Measurements from ENCODE around the gene SLC1A5.
"Not testable (repeated sequence)": the region's sequence is repeated elsewhere in the genome, so short reads cannot be mapped to it uniquely, and the experiment has no call there.

SLC1A5 gene

GRCh38 chr19:46772170-46773017 is 16.0 kb downstream of the SLC1A5 start:
- in situ Hi-C loops (cut with MboI; ENCODE audit: low sequenced_read_pairs): loop anchor here (5.0 kb wide), 1 partner anchor 70 kb away; no protein-coding TSS in a partner anchor

GRCh38 chr19:46768746-46769145 is 19.6 kb downstream of the SLC1A5 start:
- in situ Hi-C loops (cut with MboI; ENCODE audit: low sequenced_read_pairs): not testable (repeated sequence)

DNA sequence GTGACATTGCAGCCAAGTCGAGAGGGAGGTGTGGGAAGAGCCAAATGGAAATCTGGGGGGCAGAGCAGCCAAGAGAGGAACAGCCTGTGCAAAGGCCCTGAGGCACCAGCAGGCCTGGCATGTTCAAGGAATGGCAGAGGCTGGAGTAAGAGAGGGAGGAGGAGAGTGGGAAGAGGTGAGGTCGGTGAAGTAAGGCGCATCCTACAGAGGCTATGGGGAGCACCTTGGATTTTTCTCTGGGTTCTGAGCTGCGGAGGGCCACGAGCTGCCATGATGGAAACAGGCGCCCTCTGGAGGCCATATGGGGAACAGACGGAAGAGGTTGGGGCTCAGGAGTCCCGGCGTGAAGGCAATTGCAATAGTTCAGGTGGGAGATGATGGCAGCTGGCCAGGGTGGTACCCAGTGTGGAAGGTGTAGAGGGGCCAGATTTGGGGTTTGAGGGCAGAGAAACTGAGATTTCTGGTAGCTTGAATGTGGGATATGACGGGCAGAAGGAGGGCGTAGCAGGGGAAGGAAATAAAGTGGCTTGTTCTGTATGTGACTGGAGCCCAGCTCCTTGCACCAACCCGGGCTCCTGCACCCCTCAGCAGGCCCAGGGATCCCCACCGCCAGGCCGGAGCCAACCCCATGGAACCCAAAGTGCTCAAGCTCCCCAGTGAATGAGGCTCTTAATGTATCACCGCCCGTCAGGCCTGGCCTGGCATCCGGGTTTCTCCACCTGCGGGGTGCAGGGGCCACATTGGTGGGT is 21.7 kb downstream of the SLC1A5 start:
- in situ Hi-C loops (cut with MboI; ENCODE audit: low sequenced_read_pairs): no loop called here

DNA sequence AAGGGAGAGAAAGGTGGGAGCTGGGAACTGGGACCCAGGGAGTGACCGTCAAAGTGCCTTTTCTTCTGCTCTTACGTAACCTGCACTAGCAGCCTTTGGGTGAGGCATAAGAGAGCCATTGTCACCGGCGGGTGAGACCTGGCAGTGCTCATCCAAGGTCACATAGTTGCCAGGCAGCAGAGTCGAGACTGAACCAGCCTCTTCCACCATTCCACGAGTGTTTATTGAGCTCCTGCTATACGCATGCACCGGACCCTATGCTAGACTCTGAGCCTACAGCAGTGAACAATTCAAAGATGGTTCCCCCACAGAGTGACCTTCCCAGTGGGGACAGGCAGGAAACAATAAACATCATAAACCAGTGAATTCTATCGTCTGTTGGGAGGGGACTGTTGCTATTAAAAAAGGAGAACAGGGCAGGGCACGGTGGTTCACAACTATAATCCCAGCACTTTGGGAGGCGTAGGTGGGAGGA is 23.5 kb downstream of the SLC1A5 start:
- in situ Hi-C loops (cut with MboI; ENCODE audit: low sequenced_read_pairs): no loop called here

DNA sequence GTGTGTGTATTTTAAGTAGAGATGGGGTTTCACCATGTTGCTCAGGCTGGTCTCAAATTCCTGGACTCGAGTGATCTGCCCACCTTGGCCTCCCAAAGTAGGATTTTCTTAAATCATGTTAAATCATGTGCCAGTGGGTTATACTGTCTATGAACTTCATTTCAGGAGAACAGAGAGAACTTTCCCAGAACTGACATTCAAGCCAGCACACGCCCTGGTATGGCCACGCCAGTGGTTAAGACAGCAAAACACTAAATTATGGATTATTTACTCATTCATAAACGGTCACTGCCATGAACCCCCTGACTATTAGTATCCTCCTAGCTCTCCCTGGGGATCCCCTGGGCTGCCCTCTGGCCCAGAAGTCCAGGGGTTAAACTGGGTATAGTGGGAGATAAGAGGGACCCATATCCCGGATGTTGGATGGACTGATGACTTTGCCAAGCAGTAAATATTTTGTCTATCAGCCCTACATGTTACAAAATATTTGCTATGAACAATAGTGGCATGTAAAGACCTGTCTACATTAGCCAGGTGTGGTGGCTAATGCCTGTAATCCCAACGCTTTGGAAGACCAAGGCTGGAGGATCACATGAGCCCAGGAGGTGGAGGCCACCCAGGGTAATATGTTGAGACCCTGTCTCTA is 26.0 kb downstream of the SLC1A5 start:
- in situ Hi-C loops (cut with MboI; ENCODE audit: low sequenced_read_pairs): no loop called here

- in situ Hi-C loops (cut with MboI; ENCODE audit: low sequenced_read_pairs): no loop called here
Measured at GRCh38 chr19:46761418-46761831, 27.0 kb downstream of the SLC1A5 start.

GRCh38 chr19:46760897-46761296 is 27.5 kb downstream of the SLC1A5 start:
- in situ Hi-C loops (cut with MboI; ENCODE audit: low sequenced_read_pairs): not testable (repeated sequence)

DNA sequence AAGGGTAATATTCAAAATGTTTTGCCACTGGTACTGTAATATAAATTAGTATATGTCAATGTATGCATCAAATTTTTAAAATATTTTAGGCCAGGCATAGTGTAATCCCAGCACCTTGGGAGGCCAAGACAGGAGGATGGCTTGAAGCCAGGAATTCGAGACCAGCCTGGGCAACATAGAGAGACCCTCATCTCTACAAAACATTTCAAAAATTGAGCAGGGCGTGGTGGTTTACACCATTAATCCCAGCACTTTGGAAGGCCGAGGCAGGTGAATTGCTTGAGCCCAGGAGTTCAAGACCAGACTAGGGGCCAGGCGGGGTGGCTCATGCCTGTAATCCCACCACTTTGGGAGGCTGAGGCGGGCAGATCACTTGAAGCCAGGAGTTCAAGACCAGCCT is 28.0 kb downstream of the SLC1A5 start:
- in situ Hi-C loops (cut with MboI; ENCODE audit: low sequenced_read_pairs): no loop called here

DNA sequence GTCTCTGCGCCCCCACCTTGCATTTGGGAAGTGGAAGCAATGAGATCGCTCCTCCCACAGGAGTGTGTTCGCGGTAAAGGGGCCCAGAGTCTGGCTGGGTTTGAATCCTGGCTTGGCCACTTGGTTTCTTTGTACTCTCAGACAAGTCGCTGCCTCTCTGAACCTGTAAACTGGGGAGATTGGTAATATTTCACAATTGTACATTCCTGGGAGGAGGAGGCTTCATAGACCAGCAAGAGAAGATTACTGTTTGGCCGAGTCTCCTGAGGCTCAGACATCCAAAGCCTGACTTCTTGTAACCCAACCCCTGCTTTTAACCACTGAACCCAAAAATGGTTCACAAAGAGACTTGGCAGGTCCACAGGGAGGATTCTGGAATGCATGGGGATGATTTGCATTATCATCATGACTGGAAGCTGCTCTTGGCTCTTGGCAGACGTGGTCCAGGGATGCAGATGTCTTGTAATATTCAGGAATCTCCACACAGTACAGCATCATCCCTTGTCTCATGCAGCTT is 28.5 kb downstream of the SLC1A5 start:
- in situ Hi-C loops (cut with MboI; ENCODE audit: low sequenced_read_pairs): no loop called here

DNA sequence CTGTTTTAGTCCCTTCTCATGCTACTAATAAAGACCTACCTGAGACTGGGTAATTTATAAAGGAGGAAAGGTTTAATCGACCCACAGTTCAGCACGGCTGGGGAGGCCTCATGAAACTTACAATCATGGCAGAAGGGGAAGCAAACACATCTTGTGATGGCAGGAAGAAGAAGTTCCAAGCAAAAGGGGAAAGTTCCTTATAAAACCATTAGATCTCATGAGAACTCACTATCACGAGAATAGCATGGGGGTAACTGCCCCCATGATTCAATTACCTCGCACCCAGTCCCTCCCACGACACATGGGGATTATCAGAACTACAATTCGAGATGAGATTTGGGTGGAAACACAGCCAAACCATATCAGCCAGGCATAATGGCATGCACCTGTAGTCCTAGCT is 29.2 kb downstream of the SLC1A5 start:
- in situ Hi-C loops (cut with MboI; ENCODE audit: low sequenced_read_pairs): no loop called here

GRCh38 chr19:46756544-46756888 is 31.9 kb downstream of the SLC1A5 start:
- in situ Hi-C loops (cut with MboI; ENCODE audit: low sequenced_read_pairs): no loop called here

GRCh38 chr19:46755853-46756543 is 32.4 kb downstream of the SLC1A5 start:
- in situ Hi-C loops (cut with MboI; ENCODE audit: low sequenced_read_pairs): no loop called here

DNA sequence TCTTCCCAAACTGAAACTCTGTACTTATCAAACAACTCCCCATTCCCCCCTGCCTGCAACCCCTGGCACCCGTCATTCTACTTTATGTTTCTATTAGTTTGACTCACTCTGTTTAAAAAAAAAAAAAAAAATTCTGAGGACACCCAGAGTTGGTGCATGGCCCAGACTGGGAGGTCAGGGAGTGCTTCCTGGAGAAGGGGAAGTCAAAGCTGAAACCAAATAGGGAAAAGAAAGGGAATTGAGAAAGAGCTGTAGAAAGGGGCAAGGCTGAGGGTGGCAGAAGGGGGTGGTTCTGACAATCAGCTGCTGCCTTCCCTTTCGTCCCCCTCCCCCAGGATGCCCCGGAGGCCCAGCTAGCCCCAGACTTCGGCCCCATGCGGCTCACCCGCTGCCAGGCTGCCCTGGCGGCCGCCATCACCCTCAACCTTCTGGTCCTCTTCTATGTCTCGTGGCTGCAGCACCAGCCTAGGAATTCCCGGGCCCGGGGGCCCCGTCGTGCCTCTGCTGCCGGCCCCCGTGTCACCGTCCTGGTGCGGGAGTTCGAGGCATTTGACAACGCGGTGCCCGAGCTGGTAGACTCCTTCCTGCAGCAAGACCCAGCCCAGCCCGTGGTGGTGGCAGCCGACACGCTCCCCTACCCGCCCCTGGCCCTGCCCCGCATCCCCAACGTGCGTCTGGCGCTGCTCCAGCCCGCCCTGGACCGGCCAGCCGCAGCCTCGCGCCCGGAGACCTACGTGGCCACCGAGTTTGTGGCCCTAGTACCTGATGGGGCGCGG is 33.1 kb downstream of the SLC1A5 start:
- in situ Hi-C loops (cut with MboI; ENCODE audit: low sequenced_read_pairs): no loop called here

GRCh38 chr19:46753420-46754155 is 34.8 kb downstream of the SLC1A5 start:
- in situ Hi-C loops (cut with MboI; ENCODE audit: low sequenced_read_pairs): no loop called here

DNA sequence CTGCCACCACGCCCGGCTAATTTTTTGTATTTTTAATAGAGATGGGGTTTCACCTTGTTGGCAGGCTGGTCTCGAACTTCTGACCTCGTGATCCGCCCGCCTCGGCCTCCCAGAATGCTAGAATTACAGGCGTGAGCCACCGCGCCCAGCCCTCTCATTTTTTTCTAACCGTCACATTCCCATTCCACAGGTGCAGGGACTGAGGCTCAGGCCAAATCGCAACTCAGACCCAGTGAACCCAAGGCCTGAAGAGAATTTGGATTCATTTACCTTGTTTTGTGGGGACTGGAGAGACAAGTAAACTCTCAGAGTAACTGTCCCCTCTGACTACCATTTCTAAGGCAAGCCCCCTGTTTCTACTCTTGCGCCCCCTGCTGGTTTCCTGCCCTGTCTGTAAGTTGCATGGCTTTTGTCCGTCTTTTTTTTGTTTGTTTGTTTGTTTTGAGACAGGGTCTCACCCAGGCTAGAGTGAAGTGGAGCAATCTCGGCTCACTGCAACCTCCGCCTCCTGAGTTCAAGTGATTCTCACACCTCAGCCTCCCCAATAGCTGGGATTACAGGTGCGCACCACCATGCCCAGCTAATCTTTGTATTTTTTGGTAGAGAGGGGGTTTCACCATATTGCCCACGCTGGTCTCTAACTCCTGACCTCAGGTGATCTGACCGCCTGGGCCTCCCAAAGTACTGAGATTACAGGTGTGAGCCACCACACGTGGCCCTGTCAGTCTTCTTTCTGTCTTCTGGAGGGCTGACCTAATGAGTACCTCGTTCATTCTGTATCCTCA is 39.9 kb downstream of the SLC1A5 start:
- in situ Hi-C loops (cut with MboI; ENCODE audit: low sequenced_read_pairs): no loop called here

GRCh38 chr19:46746281-46747057 is 41.9 kb downstream of the SLC1A5 start, which contains the start of gene STRN4:
Gene STRN4, minus strand, starts transcription at chr19:46746450. Its CDS starts 20 bp downstream, at chr19:46746430.
- in situ Hi-C loops (cut with MboI; ENCODE audit: low sequenced_read_pairs): no loop called here

GRCh38 chr19:46745521-46746280 is 42.7 kb downstream of the SLC1A5 start, which contains the start of gene FKRP:
Gene FKRP, plus strand, starts transcription at chr19:46746057. Its CDS starts 9,394 bp downstream, at chr19:46755451.
- in situ Hi-C loops (cut with MboI; ENCODE audit: low sequenced_read_pairs): no loop called here
